Adrenal gland (tissue), 5 donors: ENCODE data around the gene LRRC75A.

Experiments used
- CTCF ChIP-seq, 6 experiments: fragments of 450-650 bp in 4 of 6; fragments of 200-600 bp in 2 of 6; sonication (generic) in 1 of 6; IDR thresholded peaks; 1 replicate in 5 of 6; 2 replicates in 1 of 6; pipeline versions ENCODE4 v1.5.1 to v1.8.0; 2016 to 2021; ENCODE audit warnings: antibody characterized with exemption in 6 of 6, mild to moderate bottlenecking in 2 of 6, moderate library complexity in 1 of 6
- POLR2A ChIP-seq, 2 donors: fragments of 450-650 bp; IDR thresholded peaks; one replicate each; pipeline ENCODE4 v1.6.1; 2017; ENCODE audit warnings: antibody characterized with exemption in 2 of 2, mild to moderate bottlenecking in 2 of 2, moderate library complexity in 1 of 2
- donor health status: DM: no; HTN: no; CAD: no.

- TF ChIP-seq POLR2A (IDR thresholded peaks at IDR 0.05) (no peak), CTCF (IDR thresholded peaks at IDR 0.05) (no peak)
Measured at GRCh38 chr17:16430650-16431049, 61.3 kb downstream of the LRRC75A start.
